H9 (cell line): ENCODE data around the gene CD81. TPM values are rescaled to one million over a fixed set of nuclear protein-coding genes. Genes with fewer than 3 reads are reported as not detected.

Source experiments
- DNase-seq: peaks from one replicate; pipeline ENCODE4 v3.0.0-alpha.2; 2017
- H2AFZ ChIP-seq: one replicate; pipeline ENCODE4 v1.6.1; 2013; ENCODE audit warnings: mild to moderate bottlenecking, low read length, control low read depth, moderate library complexity
- H2AK5ac ChIP-seq: 2 replicates; pipeline ENCODE4 v1.6.1; 2013; ENCODE audit warnings: low read length, control low read depth, mixed read lengths; ENCODE audit not compliant: insufficient read length
- H2BK120ac ChIP-seq: one replicate; pipeline ENCODE4 v1.6.1; 2013; ENCODE audit warnings: low read depth, mild to moderate bottlenecking, low read length, control low read depth, inconsistent platforms; ENCODE audit not compliant: poor library complexity, severe bottlenecking
- H2BK12ac ChIP-seq: 2 replicates; pipeline ENCODE4 v1.6.1; 2013; ENCODE audit warnings: low read length, control low read depth, mixed read lengths, low read depth; ENCODE audit not compliant: insufficient read length
- H2BK15ac ChIP-seq: 2 replicates; pipeline ENCODE4 v1.6.1; 2013; ENCODE audit warnings: low read depth, low read length, control low read depth
- H2BK20ac ChIP-seq: one replicate; pipeline ENCODE4 v1.6.1; 2013; ENCODE audit warnings: low read depth, mild to moderate bottlenecking, low read length, control low read depth, inconsistent platforms; ENCODE audit not compliant: poor library complexity, severe bottlenecking
- H2BK5ac ChIP-seq: 2 replicates; pipeline ENCODE4 v1.6.1; 2013; ENCODE audit warnings: low read length, control low read depth, mixed read lengths; ENCODE audit not compliant: insufficient read length
- H3K14ac ChIP-seq: 2 replicates; pipeline ENCODE4 v1.6.1; 2013; ENCODE audit warnings: low read length, control low read depth; ENCODE audit not compliant: insufficient read depth
- H3K18ac ChIP-seq: 2 replicates; pipeline ENCODE4 v1.6.1; 2013; ENCODE audit warnings: low read depth, mild to moderate bottlenecking, mixed read lengths, low read length, control low read depth; ENCODE audit not compliant: insufficient read length
- H3K23ac ChIP-seq: 2 replicates; pipeline ENCODE4 v1.6.1; 2013; ENCODE audit warnings: low read length, control low read depth, mixed read lengths, low read depth; ENCODE audit not compliant: insufficient read length
- H3K23me2 ChIP-seq: 2 replicates; pipeline ENCODE4 v1.6.1; 2013; ENCODE audit warnings: low read depth, mild to moderate bottlenecking, mixed read lengths, low read length, control low read depth; ENCODE audit not compliant: insufficient read length, poor library complexity, severe bottlenecking
- H3K27ac ChIP-seq: 2 replicates; pipeline ENCODE4 v1.5.1; 2013; ENCODE audit warnings: low read length, control low read depth, mixed read lengths, low read depth; ENCODE audit not compliant: insufficient read length
- H3K27me3 ChIP-seq: 2 replicates; pipeline ENCODE4 v1.6.1; 2013; ENCODE audit warnings: low read length, control low read depth, inconsistent platforms; ENCODE audit not compliant: insufficient read depth
- H3K4ac ChIP-seq: 2 replicates; pipeline ENCODE4 v1.6.1; 2013; ENCODE audit warnings: low read depth, mild to moderate bottlenecking, control low read depth, inconsistent platforms, low read length, moderate library complexity
- H3K4me1 ChIP-seq: 2 replicates; pipeline ENCODE4 v1.6.1; 2013; ENCODE audit warnings: low read length, control low read depth, inconsistent platforms; ENCODE audit not compliant: insufficient read depth
- H3K4me2 ChIP-seq: 2 replicates; pipeline ENCODE4 v1.6.1; 2013; ENCODE audit warnings: low read length, control low read depth, mixed read lengths; ENCODE audit not compliant: insufficient read length, insufficient read depth
- H3K56ac ChIP-seq: 2 replicates; pipeline ENCODE4 v1.6.1; 2013; ENCODE audit warnings: low read depth, mild to moderate bottlenecking, mixed read lengths, low read length, control low read depth; ENCODE audit not compliant: insufficient read length
- H3K79me1 ChIP-seq: 2 replicates; pipeline ENCODE4 v1.6.1; 2013; ENCODE audit warnings: low read depth, mild to moderate bottlenecking, moderate library complexity, low read length, control low read depth, inconsistent platforms; ENCODE audit not compliant: insufficient read depth, poor library complexity, severe bottlenecking
- H3K79me2 ChIP-seq: 2 replicates; pipeline ENCODE4 v1.6.1; 2013; ENCODE audit warnings: low read length, control low read depth, inconsistent platforms; ENCODE audit not compliant: insufficient read depth
- H3K9ac ChIP-seq: 2 replicates; pipeline ENCODE4 v1.6.1; 2013; ENCODE audit warnings: low read length, control low read depth, mixed read lengths; ENCODE audit not compliant: insufficient read length; ENCODE audit errors: extremely low read depth
- H3K9me3 ChIP-seq: one replicate; pipeline ENCODE4 v1.6.1; 2013; ENCODE audit warnings: low read depth, low read length, inconsistent platforms; ENCODE audit not compliant: control insufficient read depth
- H3T11ph ChIP-seq: one replicate; pipeline ENCODE4 v1.6.1; 2013; ENCODE audit warnings: mild to moderate bottlenecking, low read length, control low read depth, inconsistent platforms
- H4K20me1 ChIP-seq: one replicate; pipeline ENCODE4 v1.6.1; 2013; ENCODE audit not compliant: control insufficient read depth, insufficient read length, insufficient read depth
- H4K5ac ChIP-seq: 2 replicates; pipeline ENCODE4 v1.6.1; 2013; ENCODE audit warnings: low read depth, mild to moderate bottlenecking, mixed read lengths, low read length, control low read depth; ENCODE audit not compliant: insufficient read length
- H4K8ac ChIP-seq: replicated peaks from 2 replicates; pipeline ENCODE4 v1.6.1; 2013; ENCODE audit warnings: low read length, control low read depth, mixed read lengths, low read depth; ENCODE audit not compliant: insufficient read length
- H4K91ac ChIP-seq: 2 replicates; pipeline ENCODE4 v1.6.1; 2013; ENCODE audit warnings: low read depth, mild to moderate bottlenecking, moderate library complexity, mixed read lengths, low read length, control low read depth; ENCODE audit not compliant: insufficient read length
- H3K27ac Mint-ChIP-seq, 3 experiments: 2 replicates in 2 of 3; 3 replicates in 1 of 3; pipeline ENCODE4 v1.8.0; 2020 to 2021; ENCODE audit warnings: mixed read lengths in 3 of 3, mild to moderate bottlenecking in 1 of 3, moderate library complexity in 1 of 3
- H3K27me3 Mint-ChIP-seq: 2 replicates; pipeline ENCODE4 v1.8.0; 2021; ENCODE audit warnings: low read depth, mild to moderate bottlenecking, moderate library complexity, mixed read lengths
- H3K36me3 Mint-ChIP-seq, 3 experiments: 2 replicates in 2 of 3; 3 replicates in 1 of 3; pipeline ENCODE4 v1.8.0; 2020 to 2021; ENCODE audit warnings: low read depth in 3 of 3, mixed read lengths in 3 of 3; ENCODE audit not compliant: insufficient read depth in 1 of 3
- H3K4me1 Mint-ChIP-seq, 2 experiments: 2 replicates each; pipeline ENCODE4 v1.8.0; 2020; ENCODE audit warnings: mixed read lengths in 2 of 2
- H3K4me3 Mint-ChIP-seq, 2 experiments: 2 replicates in 1 of 2; 3 replicates in 1 of 2; pipeline ENCODE4 v1.8.0; 2020 to 2021; ENCODE audit warnings: mild to moderate bottlenecking in 2 of 2, mixed read lengths in 2 of 2, moderate library complexity in 1 of 2
- H3K9me3 Mint-ChIP-seq, 2 experiments: 2 replicates in 1 of 2; 3 replicates in 1 of 2; pipeline ENCODE4 v1.8.0; 2020; ENCODE audit warnings: mild to moderate bottlenecking in 2 of 2, mixed read lengths in 2 of 2, moderate library complexity in 1 of 2
- CTCF ChIP-seq: fragments of 200-600 bp; sonication (generic); conservative IDR thresholded peaks from 3 replicates; pipeline ENCODE4 v1.8.0; 2021; ENCODE audit warnings: antibody characterized with exemption, mild to moderate bottlenecking
- WGBS: extraction: QIAGEN DNeasy Blood & Tissue Kit; methylation state at CpG from one replicate; pipeline ENCODE4 v1.1.7; 2013; ENCODE audit warnings: missing lambda C conversion rate, low lambda C conversion rate, mixed read lengths; ENCODE audit not compliant: insufficient read length; ENCODE audit errors: extremely low coverage; 5-methylcytosine and 5-hydroxymethylcytosine counted together
- total RNA-seq: library from RNA; stranded (reverse); gene quantifications from 2 replicates; pipeline ENCODE4 v1.2.1, GENCODE V29; 2021

Gene CD81
- total RNA-seq, 1 experiment from 2014 or later, result 246 TPM

GRCh38 chr11:2444821-2445745, 68.0 kb downstream of the CD81 start, which contains the start of gene KCNQ1:
TSS of gene KCNQ1 (plus strand) at chr11:2445008. CDS start at chr11:2445099, 91 bp downstream.
- H3K9me3 Mint-ChIP-seq, result peaks cover 3 to 10% of the 10 kb centered on the region in 2 experiments; a peak in 3 of 5 replicates
- no peak for TF ChIP-seq CTCF
- peak within 1 kb of the TSS; percentile 48 for H3K4me2 ChIP-seq

More at GRCh38 chr11:2444821-2445745, 68.0 kb downstream of the CD81 start, which contains the start of gene KCNQ1:
- Histone ChIP-seq H3K9ac (no peak within 1 kb of the TSS), H3K27me3 (peaks cover 24% of the 10 kb centered on the region; the same call in 1 of the 2 replicates), H2BK120ac (no peak within 1 kb of the TSS), H2BK20ac (no peak within 1 kb of the TSS), H3K23ac (no peak within 1 kb of the TSS), H4K5ac (no peak within 1 kb of the TSS), H3K4ac (no peak within 1 kb of the TSS), H4K91ac (no peak within 1 kb of the TSS), H4K8ac (no peak within 1 kb of the TSS), H2BK5ac (no peak within 1 kb of the TSS), H3K23me2 (peaks cover 4% of the 10 kb centered on the region), H3K27ac (no peak within 1 kb of the TSS), H2BK12ac (no peak within 1 kb of the TSS), H4K20me1 (no peaks in the 10 kb centered on the region), H3K4me1 (no peaks in the 10 kb centered on the region), H2AK5ac (no peak within 1 kb of the TSS), H3K9me3 (no peaks in the 10 kb centered on the region), H3K79me2 (no peaks in the 10 kb centered on the region), H3K79me1 (no peaks in the 10 kb centered on the region), H2BK15ac (no peak within 1 kb of the TSS; the same call in 1 of the 2 replicates), H3K18ac (no peak within 1 kb of the TSS), H3K14ac (no peak within 1 kb of the TSS), H3T11ph (no peak within 1 kb of the TSS), H2AFZ (no peak within 1 kb of the TSS), H3K56ac (no peak within 1 kb of the TSS)
- H3K4me1 Mint-ChIP-seq, result peaks cover 0 to 3% of the 10 kb centered on the region in 2 experiments; a peak in 2 of 4 replicates
- peaks cover 88% of the 10 kb centered on the region for H3K27me3 Mint-ChIP-seq
- H3K36me3 Mint-ChIP-seq, result no peaks in the 10 kb centered on the region
- DNase-seq, result no peak
- no peak within 1 kb of the TSS for H3K27ac Mint-ChIP-seq
- H3K4me3 Mint-ChIP-seq, result peak within 1 kb of the TSS; percentile 58 to 80
- WGBS, result no CpG with 5 or more reads among the region's 116 CpGs
